Retinal pigment epithelial cell (primary cell): Measurements from ENCODE around the gene RPS27.

Source experiments
- DNase-seq: peaks from one replicate; pipeline ENCODE4 v3.0.0-alpha.2; 2010; ENCODE audit warnings: low read depth
- H3K4me3 ChIP-seq: 2 replicates; pipeline ENCODE4 v1.5.1; 2011; ENCODE audit warnings: mild to moderate bottlenecking, low read length, control low read depth, moderate library complexity
- TF ChIP-seq, protein P1 (sequence below): conservative IDR thresholded peaks from 2 replicates; pipeline ENCODE4 v1.5.1; 2011; ENCODE audit warnings: low read depth, low read length, control low read depth, inconsistent platforms

RPS27 gene

DNA sequence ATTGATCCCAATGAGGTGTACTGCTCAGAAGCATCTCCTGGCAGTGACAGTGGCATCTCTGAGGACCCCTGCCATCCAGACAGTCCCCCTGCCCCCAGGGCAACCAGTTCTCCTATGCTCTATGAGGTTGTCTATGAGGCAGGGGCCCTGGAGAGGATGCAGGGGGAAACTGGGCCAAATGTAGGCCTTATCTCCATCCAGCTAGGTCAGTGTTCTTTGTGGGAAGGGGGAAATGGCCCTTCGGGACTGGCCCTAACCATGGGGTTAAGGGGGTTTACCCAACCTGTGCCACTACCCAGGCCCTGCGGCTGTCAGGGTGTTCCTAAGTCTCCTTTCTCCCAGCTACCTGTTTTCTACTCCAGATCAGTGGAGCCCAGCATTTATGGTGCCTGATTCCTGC is 21.6 kb upstream of the RPS27 start:
- DNase-seq = no peak
- TF ChIP-seq, protein P1, sequence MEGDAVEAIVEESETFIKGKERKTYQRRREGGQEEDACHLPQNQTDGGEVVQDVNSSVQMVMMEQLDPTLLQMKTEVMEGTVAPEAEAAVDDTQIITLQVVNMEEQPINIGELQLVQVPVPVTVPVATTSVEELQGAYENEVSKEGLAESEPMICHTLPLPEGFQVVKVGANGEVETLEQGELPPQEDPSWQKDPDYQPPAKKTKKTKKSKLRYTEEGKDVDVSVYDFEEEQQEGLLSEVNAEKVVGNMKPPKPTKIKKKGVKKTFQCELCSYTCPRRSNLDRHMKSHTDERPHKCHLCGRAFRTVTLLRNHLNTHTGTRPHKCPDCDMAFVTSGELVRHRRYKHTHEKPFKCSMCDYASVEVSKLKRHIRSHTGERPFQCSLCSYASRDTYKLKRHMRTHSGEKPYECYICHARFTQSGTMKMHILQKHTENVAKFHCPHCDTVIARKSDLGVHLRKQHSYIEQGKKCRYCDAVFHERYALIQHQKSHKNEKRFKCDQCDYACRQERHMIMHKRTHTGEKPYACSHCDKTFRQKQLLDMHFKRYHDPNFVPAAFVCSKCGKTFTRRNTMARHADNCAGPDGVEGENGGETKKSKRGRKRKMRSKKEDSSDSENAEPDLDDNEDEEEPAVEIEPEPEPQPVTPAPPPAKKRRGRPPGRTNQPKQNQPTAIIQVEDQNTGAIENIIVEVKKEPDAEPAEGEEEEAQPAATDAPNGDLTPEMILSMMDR = no peak
- H3K4me3 ChIP-seq = peak overlapping the region; percentile 38

DNA sequence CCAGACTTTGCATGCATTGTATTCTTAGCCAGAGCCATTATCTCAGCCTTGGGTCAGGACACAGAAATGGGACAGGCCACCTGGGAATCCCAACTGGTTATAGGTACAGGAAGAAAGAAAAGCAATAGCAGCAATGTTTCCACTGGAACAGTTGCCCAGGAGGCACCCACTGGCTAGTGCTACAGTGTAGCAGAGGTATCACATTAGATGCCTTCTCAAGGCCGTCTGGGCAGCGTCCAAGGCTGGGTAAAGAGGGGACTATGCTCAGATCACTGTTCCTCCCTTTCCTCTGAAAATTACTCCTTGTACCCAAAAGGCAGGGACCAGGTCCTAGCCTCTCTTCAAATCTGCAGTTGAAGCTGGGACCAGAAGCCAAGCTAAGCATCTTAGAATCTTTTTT is 20.2 kb upstream of the RPS27 start:
- no peak for DNase-seq
- TF ChIP-seq, protein P1 = no peak
- H3K4me3 ChIP-seq = no peak overlapping the region

DNA sequence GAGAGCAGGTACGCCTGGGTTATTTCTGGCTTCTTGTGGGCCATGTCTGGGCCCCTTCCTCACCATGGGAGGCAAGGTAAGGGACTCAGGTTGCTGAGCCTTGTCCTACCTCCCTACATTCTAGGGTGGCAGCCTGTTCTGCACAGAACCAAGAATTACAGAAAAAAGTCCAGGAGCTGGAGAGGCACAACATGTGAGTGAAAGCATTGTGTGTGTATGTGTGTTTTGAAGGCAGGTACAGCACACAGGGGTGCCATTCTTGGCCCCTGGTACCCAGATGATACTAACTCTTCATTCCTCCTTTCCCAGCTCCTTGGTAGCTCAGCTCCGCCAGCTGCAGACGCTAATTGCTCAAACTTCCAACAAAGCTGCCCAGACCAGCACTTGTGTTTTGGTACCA is 17.5 kb upstream of the RPS27 start:
- H3K4me3 ChIP-seq = no peak overlapping the region
- DNase-seq = no peak
- TF ChIP-seq, protein P1 = no peak

DNA sequence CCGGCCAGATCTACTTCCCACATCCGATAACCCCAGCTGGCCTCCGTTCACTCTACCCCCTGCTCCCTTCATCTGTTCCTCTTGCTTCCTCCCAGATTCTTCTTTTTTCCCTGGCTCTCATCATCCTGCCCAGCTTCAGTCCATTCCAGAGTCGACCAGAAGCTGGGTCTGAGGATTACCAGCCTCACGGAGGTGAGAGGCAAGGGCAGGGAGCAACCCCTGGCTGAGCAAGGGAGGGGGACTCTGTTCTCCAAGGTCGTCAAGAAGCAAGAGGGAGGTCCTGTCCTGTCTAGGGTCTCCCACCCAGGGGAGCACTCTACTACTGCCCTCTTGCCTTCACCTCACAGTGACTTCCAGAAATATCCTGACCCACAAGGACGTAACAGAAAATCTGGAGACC is 17.0 kb upstream of the RPS27 start:
- DNase-seq = no peak
- no peak overlapping the region for H3K4me3 ChIP-seq
- TF ChIP-seq, protein P1 = no peak

DNA sequence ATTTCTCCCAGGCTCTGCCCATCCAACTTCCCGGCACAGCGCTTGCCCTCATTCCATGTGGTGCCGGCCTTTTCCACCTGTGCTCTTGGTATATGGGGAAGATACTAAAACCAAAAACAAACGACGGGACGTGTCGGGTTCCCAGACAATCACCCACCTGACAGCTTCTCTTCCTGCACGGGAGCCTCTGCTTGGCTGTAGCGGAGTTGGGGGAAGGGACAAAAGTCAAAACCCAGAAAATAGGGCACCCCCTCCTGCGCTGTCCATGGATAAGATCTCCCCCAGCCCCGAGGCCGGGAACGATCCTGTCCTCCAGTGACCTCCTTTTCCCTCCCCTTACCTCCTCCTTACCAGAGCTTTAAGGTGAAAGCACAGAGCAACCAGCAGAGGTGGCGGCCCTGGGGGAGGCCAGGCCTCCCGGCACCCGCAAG is 13.7 kb upstream of the RPS27 start:
- TF ChIP-seq, protein P1 = no peak
- peak overlapping the region; percentile 75 for H3K4me3 ChIP-seq
- DNase-seq = no peak

DNA sequence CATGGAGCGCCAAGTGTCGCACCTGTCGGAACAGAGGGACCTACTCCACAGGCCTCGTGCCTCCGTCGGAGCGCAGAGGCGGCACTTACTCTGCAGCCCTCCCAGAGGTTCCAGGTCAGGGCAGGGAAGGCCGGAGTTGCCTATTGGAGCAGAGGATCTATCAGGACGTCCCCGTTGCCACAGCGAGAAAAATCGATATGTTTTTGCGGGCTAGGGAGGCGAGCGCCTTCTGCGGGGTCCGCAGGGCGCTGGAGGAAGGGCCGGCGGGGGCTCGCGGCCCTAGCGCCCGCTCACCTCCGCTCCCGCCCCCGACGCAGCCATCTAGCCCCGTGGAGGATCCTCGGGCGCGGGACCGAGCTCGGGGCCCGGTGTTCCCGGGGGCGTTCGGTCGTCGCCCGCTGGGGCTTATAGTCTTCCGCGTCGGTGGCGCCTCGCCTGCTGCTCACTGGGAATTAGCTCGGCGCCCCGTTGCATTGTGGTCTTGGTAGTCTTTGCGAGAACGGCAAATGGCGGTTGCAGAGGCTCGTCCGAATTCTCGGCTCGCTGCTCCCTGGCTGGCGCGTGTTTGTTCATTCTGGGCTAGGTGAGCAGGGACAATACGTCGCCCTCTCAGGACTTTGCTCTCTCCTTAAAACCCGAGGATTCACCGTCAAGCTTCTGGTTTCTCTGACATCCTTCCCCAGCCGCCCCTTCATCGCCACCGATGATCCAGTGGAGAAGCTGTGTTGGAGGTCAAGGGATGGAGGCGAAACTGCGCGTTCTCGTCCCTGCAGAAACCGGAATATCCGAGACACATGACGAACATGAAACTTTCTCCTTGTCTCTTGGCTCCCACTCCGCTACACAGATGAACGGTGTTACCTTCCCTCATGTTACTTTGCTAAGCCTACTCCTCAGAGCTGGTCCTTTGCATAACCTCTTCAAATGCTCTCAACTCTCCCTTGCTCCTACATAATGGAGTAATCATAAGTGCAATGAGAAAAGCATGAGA is 13.0 kb upstream of the RPS27 start, which contains the start of gene JTB:
Gene JTB, minus strand, starts transcription at position 425 of the 991 bp plus-strand sequence. Its CDS starts 422 bp downstream, at position 3.
- peak within 1 kb of the TSS; percentile 75 for H3K4me3 ChIP-seq
- no peak for DNase-seq
- TF ChIP-seq, protein P1 = no peak
